Measurements from ENCODE around the gene ANKMY1. TPM values are rescaled to one million over a fixed set of nuclear protein-coding genes. Genes with fewer than 3 reads are reported as not detected.

ANKMY1 gene
- total and polyA plus RNA-seq, 8 donors: 3.1 to 79.4 (median 9.7) TPM

- H3K4me1 ChIP-seq: no peaks in the 10 kb centered on the region
- peaks cover 0 to 40% (median 20%) of the 10 kb centered on the region in 4 donors for H3K9me3 ChIP-seq
- no peak for DNase-seq
- no peak overlapping the region for H3K27ac ChIP-seq
- H3K36me3 ChIP-seq: peaks cover 6 to 68% (median 46%) of the 10 kb centered on the region in 4 donors
- no peaks in the 10 kb centered on the region for H3K27me3 ChIP-seq
- intact Hi-C loops (cut with DNase I; ENCODE audit: low total_unique reads): no loop called here
- TF ChIP-seq POLR2AphosphoS5 (IDR thresholded peaks at IDR 0.05) (no peak), CTCF (IDR thresholded peaks at IDR 0.05) (no peak), POLR2A (IDR thresholded peaks at IDR 0.05) (no peak), EP300 (IDR thresholded peaks at IDR 0.05) (no peak)
- H3K4me3 ChIP-seq: no peak overlapping the region
- WGBS, 5 donors: 97 to 99% (median 99%) methylated on average over 5 of the region's 5 CpGs
Observed at GRCh38 chr2:240531038-240531437, 26.8 kb downstream of the ANKMY1 start.

GRCh38 chr2:240530181-240530580, 27.6 kb downstream of the ANKMY1 start:
- H3K9me3 ChIP-seq: peaks cover 0 to 48% (median 23%) of the 10 kb centered on the region in 4 donors
- intact Hi-C loops (cut with DNase I; ENCODE audit: low total_unique reads): no loop called here
- H3K27me3 ChIP-seq: no peaks in the 10 kb centered on the region
- no peaks in the 10 kb centered on the region for H3K4me1 ChIP-seq
- no peak overlapping the region for H3K27ac ChIP-seq
- TF ChIP-seq CTCF (IDR thresholded peaks at IDR 0.05) (no peak), EP300 (IDR thresholded peaks at IDR 0.05) (no peak), POLR2AphosphoS5 (IDR thresholded peaks at IDR 0.05) (no peak), POLR2A (IDR thresholded peaks at IDR 0.05) (no peak)
- H3K4me3 ChIP-seq: no peak overlapping the region
- no peak for DNase-seq
- 88 to 97% (median 92%) methylated on average over 7 of the region's 7 CpGs for WGBS, 5 donors
- H3K36me3 ChIP-seq: peaks cover 6 to 75% (median 54%) of the 10 kb centered on the region in 4 donors

GRCh38 chr2:240529344-240529999, 28.3 kb downstream of the ANKMY1 start:
- peaks cover 0 to 55% (median 26%) of the 10 kb centered on the region in 4 donors for H3K9me3 ChIP-seq
- H3K4me3 ChIP-seq: no peak overlapping the region
- H3K27ac ChIP-seq: no peak overlapping the region
- H3K36me3 ChIP-seq: peaks cover 7 to 75% (median 59%) of the 10 kb centered on the region in 4 donors
- intact Hi-C loops (cut with DNase I; ENCODE audit: low total_unique reads): no loop called here
- H3K4me1 ChIP-seq: no peaks in the 10 kb centered on the region
- 93 to 97% (median 96%) methylated on average over 16 of the region's 16 CpGs for WGBS, 5 donors
- H3K27me3 ChIP-seq: no peaks in the 10 kb centered on the region
- TF ChIP-seq POLR2A (IDR thresholded peaks at IDR 0.05): no peak
- no peak for TF ChIP-seq CTCF (IDR thresholded peaks at IDR 0.05)
- TF ChIP-seq EP300 (IDR thresholded peaks at IDR 0.05): no peak
- TF ChIP-seq POLR2AphosphoS5 (IDR thresholded peaks at IDR 0.05): no peak
- no peak for DNase-seq

DNA sequence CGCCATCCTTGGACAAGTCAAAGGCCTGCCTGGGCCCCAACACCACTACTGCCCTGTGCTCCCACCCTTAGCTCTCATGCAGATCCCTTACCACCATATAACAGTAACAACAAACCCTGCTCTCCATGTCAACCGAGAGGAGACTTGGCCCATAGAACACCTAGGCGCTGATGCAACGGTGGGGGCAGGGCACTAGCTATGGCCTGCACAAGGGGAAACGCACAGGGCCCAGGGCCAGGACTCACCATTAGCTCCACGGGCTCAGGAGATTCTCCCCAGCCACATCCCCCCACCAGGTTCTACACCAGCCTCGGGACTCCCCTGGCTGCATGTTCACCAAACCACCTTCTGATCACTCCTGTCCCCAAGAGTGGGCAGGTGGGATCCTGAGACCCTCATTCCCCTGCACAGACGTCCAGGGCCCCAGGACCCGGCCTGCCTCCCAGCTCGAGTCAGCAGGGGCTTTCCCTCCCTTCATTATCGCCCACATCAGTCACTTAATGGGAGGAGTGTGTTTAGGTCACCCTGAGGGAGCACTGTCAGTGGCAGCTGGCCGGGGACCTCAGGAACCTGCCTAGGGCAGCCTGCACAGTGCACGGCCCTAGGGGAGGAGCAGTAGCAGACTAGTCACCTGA, 29.3 kb downstream of the ANKMY1 start:
- no peaks in the 10 kb centered on the region for H3K4me1 ChIP-seq
- TF ChIP-seq POLR2A (IDR thresholded peaks at IDR 0.05) (no peak), CTCF (IDR thresholded peaks at IDR 0.05) (no peak), EP300 (IDR thresholded peaks at IDR 0.05) (no peak), POLR2AphosphoS5 (IDR thresholded peaks at IDR 0.05) (no peak)
- WGBS, 5 donors: 89 to 95% (median 92%) methylated on average over 6 to 13 of the region's 13 CpGs
- H3K9me3 ChIP-seq: peaks cover 0 to 58% (median 27%) of the 10 kb centered on the region in 4 donors
- H3K27me3 ChIP-seq: no peaks in the 10 kb centered on the region
- no peak overlapping the region for H3K4me3 ChIP-seq
- intact Hi-C loops (cut with DNase I; ENCODE audit: low total_unique reads): no loop called here
- no peak for DNase-seq
- H3K36me3 ChIP-seq: peaks cover 10 to 76% (median 61%) of the 10 kb centered on the region in 4 donors
- no peak overlapping the region for H3K27ac ChIP-seq

Data from stomach (tissue), 9 donors.